Peyer's patch (tissue), 4 donors: ENCODE measurements around the gene BCL11A. TPM values are rescaled to one million over a fixed set of nuclear protein-coding genes. Genes with fewer than 3 reads are reported as not detected.

Source experiments
- DNase-seq, 3 donors: peaks; one replicate each; pipeline ENCODE4 v3.0.0-alpha.2; 2017 to 2019
- H3K27ac ChIP-seq, 4 donors: fragments of 200-600 bp; sonication (generic); one replicate each; pipeline ENCODE4 v1.5.1; 2016 to 2019
- H3K27me3 ChIP-seq, 2 donors: fragments of 200-600 bp; sonication (generic); one replicate each; pipeline ENCODE4 v1.5.1; 2019
- H3K36me3 ChIP-seq, 3 donors: fragments of 200-600 bp; sonication (generic); one replicate each; pipeline ENCODE4 v1.5.1; 2016 to 2019
- H3K4me1 ChIP-seq, 4 donors: fragments of 200-600 bp; sonication (generic); one replicate each; pipeline ENCODE4 v1.5.1; 2016 to 2019
- H3K4me3 ChIP-seq, 4 donors: fragments of 200-600 bp; sonication (generic); 1 replicate in 3 of 4; 2 replicates in 1 of 4; pipeline ENCODE4 v1.5.1; 2016 to 2019; ENCODE audit warnings: mild to moderate bottlenecking in 1 of 4
- H3K9me3 ChIP-seq, 4 donors: fragments of 200-600 bp; sonication (generic); one replicate each; pipeline ENCODE4 v1.5.1; 2016 to 2019; ENCODE audit warnings: mild to moderate bottlenecking in 1 of 4
- POLR2A ChIP-seq, 2 donors: fragments of 450-650 bp; IDR thresholded peaks; one replicate each; pipeline ENCODE4 v1.5.1; 2017; ENCODE audit warnings: antibody characterized with exemption in 2 of 2, mild to moderate bottlenecking in 2 of 2, moderate library complexity in 2 of 2
- total RNA-seq, 4 donors: library from RNA; depleted of rRNA; stranded (reverse); fragments of >200 nt; gene quantifications; one replicate each; pipeline ENCODE4 v1.1.0, GENCODE V29; 2016
- TF ChIP-seq, protein P1 (sequence below), 6 experiments: fragments of 450-650 bp in 4 of 6; fragments of 200-600 bp in 2 of 6; sonication (generic) in 1 of 6; IDR thresholded peaks; one replicate each; pipeline ENCODE4 v1.5.1; 2017 to 2019; ENCODE audit warnings: antibody characterized with exemption in 6 of 6, mild to moderate bottlenecking in 3 of 6, moderate library complexity in 1 of 6

BCL11A gene
- total RNA-seq, 4 donors from 2014 or later, result 35.4 to 94.9 (median 68.8) TPM

DNA sequence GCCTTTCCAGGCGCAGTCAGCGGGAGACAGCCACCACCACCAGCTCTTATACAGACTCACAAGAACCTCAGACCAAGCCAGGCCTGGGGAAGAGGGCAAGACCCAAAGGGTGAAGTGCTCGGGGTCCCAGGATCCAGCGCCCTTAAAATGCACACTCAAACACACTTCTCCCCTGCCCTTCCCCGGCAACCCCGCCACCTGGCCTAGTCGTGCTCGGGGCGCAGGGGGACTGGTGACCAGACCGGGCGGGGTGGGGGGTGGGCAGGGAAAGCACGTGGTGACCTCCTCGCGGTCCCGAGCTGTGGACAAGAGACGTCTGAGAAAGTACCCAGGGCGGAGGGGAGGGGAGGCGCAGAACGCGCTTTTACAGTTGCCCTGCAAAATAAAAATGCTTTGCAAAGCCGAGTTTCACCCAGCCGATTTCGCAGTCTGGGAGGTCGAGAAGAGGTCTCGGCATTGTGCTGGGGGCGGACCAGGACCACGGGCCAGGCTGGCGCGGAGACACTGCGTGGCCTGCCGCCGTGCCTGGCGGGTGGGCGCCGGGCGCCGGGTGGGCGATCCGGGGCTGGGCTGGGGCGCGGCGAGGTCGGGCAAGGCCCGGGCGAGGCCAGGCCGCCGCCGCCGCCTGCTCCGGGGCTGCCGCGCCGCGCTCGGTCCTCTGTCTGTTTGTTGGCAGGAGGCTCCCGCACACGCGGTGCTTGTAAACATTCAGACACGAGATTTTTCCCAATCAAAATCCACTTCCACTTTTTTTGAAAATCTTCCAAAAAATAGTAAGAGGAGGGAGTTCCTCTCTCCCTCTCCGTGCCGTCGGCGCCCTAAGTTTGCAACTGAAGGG lies 2.0 kb downstream of the BCL11A start:
- Histone ChIP-seq H3K9me3 (no peaks in the 10 kb centered on the region), H3K36me3 (no peaks in the 10 kb centered on the region), H3K4me1 (peaks cover 0 to 52% (median 4%) of the 10 kb centered on the region in 4 donors), H3K4me3 (peak overlapping the region; percentile 57 to 79 (median 68)), H3K27me3 (peaks cover 0 to 10% of the 10 kb centered on the region in 2 donors), H3K27ac (peak overlapping the region; percentile 70 to 92 (median 82))
- DNase-seq, result peak; percentile 59 to 69 (median 67)
- no peak for TF ChIP-seq POLR2A (IDR thresholded peaks at IDR 0.05)
- TF ChIP-seq, protein P1, sequence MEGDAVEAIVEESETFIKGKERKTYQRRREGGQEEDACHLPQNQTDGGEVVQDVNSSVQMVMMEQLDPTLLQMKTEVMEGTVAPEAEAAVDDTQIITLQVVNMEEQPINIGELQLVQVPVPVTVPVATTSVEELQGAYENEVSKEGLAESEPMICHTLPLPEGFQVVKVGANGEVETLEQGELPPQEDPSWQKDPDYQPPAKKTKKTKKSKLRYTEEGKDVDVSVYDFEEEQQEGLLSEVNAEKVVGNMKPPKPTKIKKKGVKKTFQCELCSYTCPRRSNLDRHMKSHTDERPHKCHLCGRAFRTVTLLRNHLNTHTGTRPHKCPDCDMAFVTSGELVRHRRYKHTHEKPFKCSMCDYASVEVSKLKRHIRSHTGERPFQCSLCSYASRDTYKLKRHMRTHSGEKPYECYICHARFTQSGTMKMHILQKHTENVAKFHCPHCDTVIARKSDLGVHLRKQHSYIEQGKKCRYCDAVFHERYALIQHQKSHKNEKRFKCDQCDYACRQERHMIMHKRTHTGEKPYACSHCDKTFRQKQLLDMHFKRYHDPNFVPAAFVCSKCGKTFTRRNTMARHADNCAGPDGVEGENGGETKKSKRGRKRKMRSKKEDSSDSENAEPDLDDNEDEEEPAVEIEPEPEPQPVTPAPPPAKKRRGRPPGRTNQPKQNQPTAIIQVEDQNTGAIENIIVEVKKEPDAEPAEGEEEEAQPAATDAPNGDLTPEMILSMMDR (IDR thresholded peaks at IDR 0.05), result no peak

DNA sequence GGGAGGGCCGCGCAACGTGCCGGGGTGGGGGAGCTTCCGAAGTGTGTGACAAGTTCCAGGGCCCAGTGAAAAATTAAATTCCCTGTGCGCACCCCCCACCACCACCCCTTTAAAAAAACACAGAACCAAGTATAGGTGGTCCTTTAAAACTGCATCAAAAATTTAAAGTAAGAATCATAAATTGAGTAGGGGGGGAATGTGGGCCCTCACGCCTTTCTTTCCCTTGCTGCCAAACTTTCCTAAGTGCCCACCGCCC lies 2.5 kb downstream of the BCL11A start:
- no peak for DNase-seq
- H3K27ac ChIP-seq, result peak overlapping the region; percentile 70 to 92 (median 82)
- H3K9me3 ChIP-seq, result no peaks in the 10 kb centered on the region
- H3K27me3 ChIP-seq, result peaks cover 0 to 10% of the 10 kb centered on the region in 2 donors
- TF ChIP-seq POLR2A (IDR thresholded peaks at IDR 0.05), result no peak
- TF ChIP-seq, protein P1 (IDR thresholded peaks at IDR 0.05), result no peak
- H3K4me1 ChIP-seq, result peaks cover 0 to 47% (median 5%) of the 10 kb centered on the region in 4 donors
- peak overlapping the region; percentile 57 to 79 (median 68) for H3K4me3 ChIP-seq
- peaks cover 0 to 2% (median 0%) of the 10 kb centered on the region in 3 donors for H3K36me3 ChIP-seq

DNA sequence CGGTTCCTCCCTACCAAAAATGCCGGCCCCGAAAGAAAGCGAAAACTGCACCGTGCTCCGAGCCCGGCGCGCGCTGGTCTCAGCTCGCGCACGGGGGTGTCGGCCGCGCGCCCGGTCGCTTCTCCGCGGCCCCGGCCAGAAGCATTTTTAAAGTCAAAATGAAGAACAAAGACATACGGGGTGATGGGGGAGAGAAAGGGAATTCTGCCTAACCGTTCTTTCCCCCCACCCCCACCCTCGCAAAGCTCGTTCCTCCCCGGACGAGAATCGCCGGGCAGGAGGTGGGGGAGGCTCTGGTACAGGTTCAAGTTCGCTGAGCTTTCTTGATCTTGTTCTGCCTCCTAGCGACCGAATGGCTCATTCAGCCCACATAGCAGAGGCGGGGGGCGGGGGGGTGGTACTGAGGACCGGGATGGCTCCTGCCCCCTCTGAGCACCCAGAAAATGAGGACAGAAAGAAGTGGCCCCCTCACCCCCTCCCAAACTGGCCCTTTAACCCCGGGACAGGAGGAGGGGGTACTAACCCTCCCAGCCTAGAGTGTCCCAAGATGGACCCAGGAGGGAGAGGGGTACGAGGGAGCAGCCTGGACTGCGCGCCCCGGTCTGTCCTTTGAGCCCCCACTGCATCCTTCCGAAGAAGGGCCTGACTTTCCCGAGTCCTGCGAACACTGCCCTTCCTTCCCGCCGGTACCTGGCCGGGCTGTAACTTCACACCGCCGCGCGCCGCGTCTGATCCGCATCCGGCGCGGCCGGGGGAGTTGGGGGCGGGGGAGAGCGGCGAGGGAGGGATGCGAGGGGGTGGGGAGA lies 3.1 kb downstream of the BCL11A start:
- peak; percentile 82 to 92 (median 89) for DNase-seq
- Histone ChIP-seq H3K36me3 (peaks cover 0 to 5% (median 0%) of the 10 kb centered on the region in 3 donors), H3K4me1 (peaks cover 0 to 41% (median 8%) of the 10 kb centered on the region in 4 donors), H3K4me3 (peak overlapping the region; percentile 57 to 79 (median 68)), H3K27me3 (peaks cover 0 to 10% of the 10 kb centered on the region in 2 donors), H3K9me3 (no peaks in the 10 kb centered on the region), H3K27ac (peak overlapping the region; percentile 70 to 92 (median 82))
- TF ChIP-seq POLR2A (IDR thresholded peaks at IDR 0.05), result no peak
- TF ChIP-seq, protein P1 (IDR thresholded peaks at IDR 0.05), result peak; percentile 16 to 73 (median 64)

DNA sequence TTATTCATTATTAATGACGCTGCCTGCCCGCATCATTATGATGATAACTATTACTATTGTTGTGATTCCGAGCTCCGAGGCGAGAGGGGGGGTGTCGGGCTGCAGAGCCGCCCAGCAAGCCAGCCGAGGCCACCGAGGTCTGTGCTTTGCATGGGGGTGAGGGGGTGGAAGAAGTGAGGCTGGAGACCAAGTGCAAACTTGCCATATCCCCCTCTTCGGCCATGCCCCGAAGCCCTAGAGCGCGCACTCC lies 3.6 kb downstream of the BCL11A start:
- peaks cover 0 to 10% of the 10 kb centered on the region in 2 donors for H3K27me3 ChIP-seq
- peak overlapping the region; percentile 70 to 92 (median 82) for H3K27ac ChIP-seq
- H3K4me3 ChIP-seq, result peak overlapping the region; percentile 57 to 79 (median 68)
- H3K4me1 ChIP-seq, result peaks cover 0 to 38% (median 10%) of the 10 kb centered on the region in 4 donors
- TF ChIP-seq, protein P1 (IDR thresholded peaks at IDR 0.05), result no peak
- no peak for TF ChIP-seq POLR2A (IDR thresholded peaks at IDR 0.05)
- H3K9me3 ChIP-seq, result no peaks in the 10 kb centered on the region
- peaks cover 0 to 5% (median 0%) of the 10 kb centered on the region in 3 donors for H3K36me3 ChIP-seq
- peak in 1 of 3 donors; percentile 39 for DNase-seq

DNA sequence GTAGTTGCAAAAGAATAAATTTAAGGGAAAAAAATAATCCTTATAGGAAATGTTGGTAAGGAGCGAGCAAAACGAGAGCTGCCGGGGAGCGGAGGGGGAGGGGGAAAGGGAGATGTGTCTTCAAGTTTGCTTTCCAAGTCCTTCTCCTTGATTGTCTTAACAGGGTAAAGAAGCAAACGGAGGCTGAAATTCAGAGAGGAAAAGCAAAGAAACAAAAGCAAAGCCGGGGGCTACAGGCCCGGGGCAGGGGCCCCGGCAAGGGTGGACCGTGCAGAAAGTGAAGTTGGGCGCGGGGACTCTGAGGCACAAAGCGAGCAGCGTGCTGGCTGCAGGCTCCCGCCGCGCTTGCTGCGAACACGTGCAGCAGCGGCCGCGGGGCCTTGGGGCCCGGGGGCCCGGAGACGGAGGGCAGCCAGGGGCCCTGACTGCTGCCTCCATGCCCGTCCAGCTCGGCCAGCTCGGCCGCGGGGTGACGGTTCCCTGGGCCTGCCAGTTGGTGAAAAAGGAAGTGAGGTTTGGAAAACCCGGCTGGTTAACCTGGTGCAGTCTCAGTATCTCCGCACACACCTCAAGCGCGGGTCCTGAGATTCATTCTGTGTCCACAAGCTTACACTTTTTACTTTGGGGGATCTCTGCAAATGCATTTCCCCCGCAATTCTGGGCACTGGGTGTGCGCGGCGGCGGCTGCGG lies 4.1 kb downstream of the BCL11A start:
- H3K36me3 ChIP-seq, result peaks cover 0 to 5% (median 0%) of the 10 kb centered on the region in 3 donors
- H3K4me3 ChIP-seq, result peak overlapping the region; percentile 57 to 79 (median 68)
- peak; percentile 49 to 73 (median 63) for DNase-seq
- H3K9me3 ChIP-seq, result no peaks in the 10 kb centered on the region
- peak overlapping the region; percentile 70 to 92 (median 82) for H3K27ac ChIP-seq
- peaks cover 0 to 10% of the 10 kb centered on the region in 2 donors for H3K27me3 ChIP-seq
- H3K4me1 ChIP-seq, result peaks cover 0 to 35% (median 10%) of the 10 kb centered on the region in 4 donors
- no peak for TF ChIP-seq POLR2A (IDR thresholded peaks at IDR 0.05)
- TF ChIP-seq, protein P1 (IDR thresholded peaks at IDR 0.05), result no peak
